DND-41 (cell line): ENCODE results near the gene DLK1.

Experiments used
- ATAC-seq: fragments of 200-7000 bp; cut with Tn5 transposase; 3 replicates; pipeline ENCODE4 v1.9.1; 2021; ENCODE audit warnings: low read depth; ENCODE audit not compliant: insufficient read depth
- DNase-seq: peaks from one replicate; pipeline ENCODE4 v3.0.0-alpha.2; 2020
- H2AFZ ChIP-seq: 2 replicates; pipeline ENCODE4 v1.6.0; 2012; ENCODE audit warnings: low read depth, low read length
- H3K27ac ChIP-seq: 2 replicates; pipeline ENCODE4 v1.5.1; 2012; ENCODE audit warnings: low read length, inconsistent platforms
- H3K27me3 ChIP-seq: fragments of 200-600 bp; sonication (generic); 2 replicates; pipeline ENCODE4 v1.6.0; 2012; ENCODE audit warnings: low read length, mild to moderate bottlenecking, inconsistent platforms; ENCODE audit not compliant: insufficient read depth, poor library complexity
- H3K36me3 ChIP-seq: 2 replicates; pipeline ENCODE4 v1.5.1; 2012; ENCODE audit warnings: low read length, inconsistent platforms; ENCODE audit not compliant: insufficient read depth
- H3K4me1 ChIP-seq: 2 replicates; pipeline ENCODE4 v1.5.1; 2012; ENCODE audit warnings: mild to moderate bottlenecking, low read length; ENCODE audit not compliant: insufficient read depth
- H3K4me2 ChIP-seq: 2 replicates; pipeline ENCODE4 v1.6.0; 2012; ENCODE audit warnings: mild to moderate bottlenecking, moderate library complexity, low read length, inconsistent platforms; ENCODE audit not compliant: insufficient read depth
- H3K4me3 ChIP-seq, 2 experiments: fragments of 200-600 bp in 1 of 2; shearing (Covaris generic) in 1 of 2; 2 replicates each; pipeline ENCODE4 v1.5.1; 2012 to 2016; ENCODE audit warnings: inconsistent platforms in 2 of 2, low read length in 2 of 2, mild to moderate bottlenecking in 2 of 2, low read depth in 1 of 2, moderate library complexity in 1 of 2
- H3K79me2 ChIP-seq: 2 replicates; pipeline ENCODE4 v1.6.0; 2012; ENCODE audit warnings: low read length, inconsistent platforms; ENCODE audit not compliant: insufficient read depth
- H3K9ac ChIP-seq: 2 replicates; pipeline ENCODE4 v1.6.0; 2012; ENCODE audit warnings: low read depth, mild to moderate bottlenecking, inconsistent platforms, low read length, moderate library complexity
- H3K9me3 ChIP-seq: 2 replicates; pipeline ENCODE4 v1.5.1; 2012; ENCODE audit warnings: low read length, moderate library complexity, mild to moderate bottlenecking, inconsistent platforms; ENCODE audit not compliant: insufficient read depth, severe bottlenecking
- H4K20me1 ChIP-seq: 2 replicates; pipeline ENCODE4 v1.6.0; 2012; ENCODE audit warnings: low read length; ENCODE audit not compliant: insufficient read depth
- CTCF ChIP-seq: IDR thresholded peaks from 2 replicates; pipeline ENCODE4 v1.5.1; 2012; ENCODE audit warnings: borderline replicate concordance, low read length, moderate library complexity, mild to moderate bottlenecking; ENCODE audit not compliant: poor library complexity, severe bottlenecking; ENCODE audit errors: extremely low read depth
- EZH2 ChIP-seq: IDR thresholded peaks from 3 replicates; pipeline ENCODE4 v1.6.1; 2012; ENCODE audit warnings: borderline replicate concordance, low read depth, mild to moderate bottlenecking, moderate library complexity, low read length, inconsistent platforms; ENCODE audit not compliant: severe bottlenecking

The DLK1 gene

GRCh38 chr14:100785626-100786025 is 58.9 kb downstream of the DLK1 start:
- H3K36me3 ChIP-seq, result no peaks in the 10 kb centered on the region
- H3K4me1 ChIP-seq, result no peaks in the 10 kb centered on the region

GRCh38 chr14:100786131-100786530 is 59.4 kb downstream of the DLK1 start:
- H4K20me1 ChIP-seq, result peaks cover 4% of the 10 kb centered on the region; the same call in 1 of the 2 replicates
- DNase-seq, result no peak
- H3K79me2 ChIP-seq, result no peaks in the 10 kb centered on the region
- no peak overlapping the region for H3K4me2 ChIP-seq
- H2AFZ ChIP-seq, result no peak overlapping the region
- ATAC-seq, result no peak
- peaks cover 14% of the 10 kb centered on the region for H3K27me3 ChIP-seq
- no peak overlapping the region for H3K9ac ChIP-seq
- H3K9me3 ChIP-seq, result no peaks in the 10 kb centered on the region
- H3K36me3 ChIP-seq, result no peaks in the 10 kb centered on the region
- H3K4me3 ChIP-seq, result no peak overlapping the region
- no peak overlapping the region for H3K27ac ChIP-seq
- no peak for TF ChIP-seq EZH2
- no peak for TF ChIP-seq CTCF
- H3K4me1 ChIP-seq, result no peaks in the 10 kb centered on the region

More at GRCh38 chr14:100785626-100786025, 58.9 kb downstream of the DLK1 start:
- no peak overlapping the region for H3K4me2 ChIP-seq
- H3K27ac ChIP-seq, result no peak overlapping the region
- no peak for ATAC-seq
- DNase-seq, result no peak
- peaks cover 11% of the 10 kb centered on the region for H3K27me3 ChIP-seq
- peaks cover 4% of the 10 kb centered on the region; the same call in 1 of the 2 replicates for H4K20me1 ChIP-seq
- no peaks in the 10 kb centered on the region for H3K79me2 ChIP-seq
- no peaks in the 10 kb centered on the region for H3K9me3 ChIP-seq
- no peak overlapping the region for H3K4me3 ChIP-seq
- H3K9ac ChIP-seq, result no peak overlapping the region
- H2AFZ ChIP-seq, result no peak overlapping the region
- TF ChIP-seq CTCF (no peak), EZH2 (no peak)

- ATAC-seq (no peak), DNase-seq (no peak)
- Histone ChIP-seq H3K4me1 (no peaks in the 10 kb centered on the region), H3K4me3 (no peak overlapping the region), H2AFZ (no peak overlapping the region), H3K36me3 (no peaks in the 10 kb centered on the region), H3K27me3 (peaks cover 13% of the 10 kb centered on the region), H3K9me3 (no peaks in the 10 kb centered on the region), H3K27ac (no peak overlapping the region), H3K4me2 (no peak overlapping the region), H4K20me1 (peaks cover 4% of the 10 kb centered on the region; the same call in 1 of the 2 replicates), H3K9ac (no peak overlapping the region), H3K79me2 (no peaks in the 10 kb centered on the region)
- TF ChIP-seq EZH2 (no peak), CTCF (no peak)
Observed at GRCh38 chr14:100786576-100787219, 60.0 kb downstream of the DLK1 start.

- H3K4me3 ChIP-seq, result no peak overlapping the region
- peaks cover 4% of the 10 kb centered on the region; the same call in 1 of the 2 replicates for H4K20me1 ChIP-seq
- no peaks in the 10 kb centered on the region for H3K79me2 ChIP-seq
- DNase-seq, result no peak
- H3K4me1 ChIP-seq, result no peaks in the 10 kb centered on the region
- no peaks in the 10 kb centered on the region for H3K9me3 ChIP-seq
- no peak overlapping the region for H3K27ac ChIP-seq
- H3K27me3 ChIP-seq, result peaks cover 11% of the 10 kb centered on the region
- no peak for ATAC-seq
- H3K36me3 ChIP-seq, result no peaks in the 10 kb centered on the region
- H3K4me2 ChIP-seq, result no peak overlapping the region
- H3K9ac ChIP-seq, result no peak overlapping the region
- no peak for TF ChIP-seq CTCF
- no peak for TF ChIP-seq EZH2
- no peak overlapping the region for H2AFZ ChIP-seq
Observed at GRCh38 chr14:100787659-100788058, 61.0 kb downstream of the DLK1 start.
